A549 (cell line): Measurements from ENCODE around the gene ACADSB. TPM values are rescaled to one million over a fixed set of nuclear protein-coding genes. Genes with fewer than 3 reads are reported as not detected.

ENCODE experiments used
- ATAC-seq, 2 experiments: fragments of 200-7000 bp in 1 of 2; fragments of >200 bp in 1 of 2; cut with Nextera tagmentation in 1 of 2; cut with Tn5 transposase in 1 of 2; 3 replicates each; pipeline versions ENCODE4 v1.8.0 to v1.9.1; 2018 to 2020; ENCODE audit warnings: mild to moderate bottlenecking in 1 of 2, moderate library complexity in 1 of 2
- CTCF ChIA-PET: fragments of 300-600 bp; sonication (Branson Sonifier 250); formaldehyde crosslinking; extraction: SDS; loops from one replicate; lab custom pipeline; 2021; ENCODE audit warnings: antibody characterized with exemption, inconsistent platforms; lab: Yijun Ruan, JAX
- POLR2A ChIA-PET: fragments of 350-600 bp; formaldehyde crosslinking; extraction: SDS; loops from one replicate; lab custom pipeline; 2021; ENCODE audit warnings: antibody characterized with exemption, inconsistent platforms; lab: Yijun Ruan, JAX
- DNase-seq, 2 experiments: peaks; one replicate each; pipeline versions ENCODE4 v3.0.0 to v3.0.0-alpha.2; 2011 to 2016; ENCODE audit warnings: low read depth in 1 of 2, low spot score in 1 of 2
- FAIRE-seq: peaks from 2 replicates; lab custom pipeline; 2011; peaks lifted over from hg19 to GRCh38; lab: Jason Lieb, UNC
- H3K27ac ChIP-seq, 2 experiments: fragments of >200 bp; sonication (Bioruptor Twin); formaldehyde crosslinking; 3 replicates each; pipeline ENCODE4 v1.5.1; 2016 to 2017
- H3K4me1 ChIP-seq: fragments of >200 bp; sonication (Bioruptor Twin); formaldehyde crosslinking; 3 replicates; pipeline ENCODE4 v1.6.1; 2016
- H3K4me2 ChIP-seq: fragments of >200 bp; sonication (Bioruptor Twin); formaldehyde crosslinking; 3 replicates; pipeline ENCODE4 v1.6.1; 2016
- H3K4me3 ChIP-seq: fragments of >200 bp; sonication (Bioruptor Twin); formaldehyde crosslinking; 3 replicates; pipeline ENCODE4 v1.5.1; 2016
- H3K9me3 ChIP-seq: fragments of >200 bp; sonication (Bioruptor Twin); formaldehyde crosslinking; 3 replicates; pipeline ENCODE4 v1.6.1; 2016
- BHLHE40 ChIP-seq: IDR thresholded peaks from 2 replicates; pipeline ENCODE4 v1.6.1; 2012; ENCODE audit warnings: low read depth, low read length, inconsistent platforms
- CTCF ChIP-seq: fragments of >200 bp; sonication (Bioruptor Twin); formaldehyde crosslinking; IDR thresholded peaks from 3 replicates; pipeline ENCODE4 v1.5.1; 2016
- EHF ChIP-seq: fragments of 250-450 bp; sonication (Bioruptor Pico); IDR thresholded peaks from 2 replicates; pipeline ENCODE4 v1.5.0; 2020; ENCODE audit warnings: mild to moderate bottlenecking
- HEYL ChIP-seq: fragments of 250-450 bp; sonication (Bioruptor Pico); IDR thresholded peaks from 2 replicates; pipeline ENCODE4 v1.8.0; 2021; ENCODE audit warnings: mild to moderate bottlenecking, moderate library complexity
- JUNB ChIP-seq: fragments of >200 bp; sonication (Bioruptor Twin); formaldehyde crosslinking; IDR thresholded peaks from 2 replicates; pipeline ENCODE4 v1.6.1; 2016
- KDM1A ChIP-seq: fragments of 200-600 bp; sonication (generic); IDR thresholded peaks from 2 replicates; pipeline ENCODE4 v1.6.1; 2016; ENCODE audit warnings: low read depth, mild to moderate bottlenecking
- MAZ ChIP-seq: fragments of 150-350 bp; IDR thresholded peaks from 2 replicates; pipeline ENCODE4 v1.6.1; 2014; ENCODE audit warnings: antibody characterized with exemption, low read depth, low read length, borderline replicate concordance
- NFE2L2 ChIP-seq: fragments of 150-350 bp; conservative IDR thresholded peaks from 2 replicates; pipeline ENCODE4 v1.6.1; 2014; ENCODE audit warnings: low read length
- RAD21 ChIP-seq, 2 experiments: fragments of >200 bp in 1 of 2; sonication (Bioruptor Twin) in 1 of 2; formaldehyde crosslinking in 1 of 2; IDR thresholded peaks in 1 of 2; conservative IDR thresholded peaks in 1 of 2; 2 replicates in 1 of 2; 3 replicates in 1 of 2; pipeline ENCODE4 v1.6.1; 2012 to 2018; ENCODE audit warnings: inconsistent platforms in 1 of 2
- RNF2 ChIP-seq: fragments of 200-600 bp; sonication (generic); IDR thresholded peaks from 2 replicates; pipeline ENCODE4 v1.6.1; 2016; ENCODE audit warnings: low read depth, mild to moderate bottlenecking, antibody characterized with exemption, moderate library complexity, borderline replicate concordance
- SMC3 ChIP-seq: fragments of >200 bp; sonication (Bioruptor Twin); formaldehyde crosslinking; IDR thresholded peaks from 3 replicates; pipeline ENCODE4 v1.6.1; 2018; ENCODE audit warnings: inconsistent platforms
- USF2 ChIP-seq: fragments of 450-650 bp; IDR thresholded peaks from 2 replicates; pipeline ENCODE4 v1.6.1; 2014; ENCODE audit warnings: antibody characterized with exemption
- ZSCAN20 ChIP-seq: fragments of 250-450 bp; sonication (Bioruptor Pico); IDR thresholded peaks from 2 replicates; pipeline ENCODE4 v1.8.0; 2022; ENCODE audit warnings: mild to moderate bottlenecking, moderate library complexity
- WGBS: methylation state at CpG from one replicate; pipeline ENCODE4 v1.1.6; 2017; ENCODE audit errors: missing lambda C conversion rate; 5-methylcytosine and 5-hydroxymethylcytosine counted together
- polyA plus RNA-seq, 4 experiments: library from polyadenylated mRNA; depleted of rRNA in 3 of 4; stranded (reverse); fragments of >200 nt; fragmentation: RNase III in 1 of 4; extraction: RNeasy Plus Mini Kit Qiagen cat#74134 plus additional on column Dnase treatment in 1 of 4; gene quantifications; 2 replicates in 3 of 4; 3 replicates in 1 of 4; pipeline ENCODE4 v1.2.3, GENCODE V29; 2011 to 2017

ACADSB gene
- polyA plus RNA-seq, 2 of the 4 experiments (the other 2 are of a cell fraction): 8.5 to 18.5 TPM

GRCh38 chr10:123019264-123019663 lies 10.5 kb downstream of the ACADSB start:
- FAIRE-seq (no peak), ATAC-seq (no peak)
- WGBS: 66% methylated on average over 3 of the region's 3 CpGs
- Histone ChIP-seq H3K27ac (no peak overlapping the region), H3K9me3 (no peaks in the 10 kb centered on the region), H3K4me2 (no peak overlapping the region)
- TF ChIP-seq SMC3 (no peak), ZSCAN20 (no peak), RNF2 (no peak), HEYL (CRISPR knock-in tag) (no peak), KDM1A (no peak)
- TF ChIP-seq, all 56 proteins: peak for 0
- Histone ChIP-seq H3K4me1 (0 out of 3 replicates have a peak, but pooled peaks cover 8% of the 10 kb centered on the region), H3K4me3 (no peak overlapping the region)
- CTCF ChIA-PET: interaction anchor here (1.7 kb wide), 1 partner anchor 9 kb away, joined by 4 read pairs; no protein-coding TSS in a partner anchor
- no peak for DNase-seq
- POLR2A ChIA-PET: no interaction called here

- ChIA-PET POLR2A (no interaction called here), CTCF (interaction anchor here (1.1 to 2.0 kb wide), 4 partner anchors 8 to 70 kb away, joined by 3 to 8 read pairs (median 4); no protein-coding TSS in a partner anchor)
- no peak for DNase-seq
- H3K4me2 ChIP-seq: 0 out of 3 replicates have a peak overlapping the region, but pooled peaks have one; percentile 11
- H3K9me3 ChIP-seq: no peaks in the 10 kb centered on the region
- TF ChIP-seq JUNB: no peak
- no peak for TF ChIP-seq MAZ
- FAIRE-seq: no peak
- ATAC-seq: no peak
- H3K4me1 ChIP-seq: 0 out of 3 replicates have a peak, but pooled peaks cover 8% of the 10 kb centered on the region
- H3K27ac ChIP-seq: no peak overlapping the region
- WGBS: 50% methylated on average over 1 of the region's 1 CpG
- H3K4me3 ChIP-seq: no peak overlapping the region
Observed at GRCh38 chr10:123019941-123020703, 11.3 kb downstream of the ACADSB start.

- 40% methylated on average over 3 of the region's 3 CpGs for WGBS
- no peaks in the 10 kb centered on the region for H3K9me3 ChIP-seq
- H3K4me2 ChIP-seq: no peak overlapping the region
- ChIA-PET CTCF (interaction anchor here (0.7 to 2.0 kb wide), 10 partner anchors 8 to 539 kb away, joined by 3 to 8 read pairs (median 4); no protein-coding TSS in a partner anchor), POLR2A (no interaction called here)
- H3K4me3 ChIP-seq: no peak overlapping the region
- H3K4me1 ChIP-seq: 0 out of 3 replicates have a peak, but pooled peaks cover 8% of the 10 kb centered on the region
- no peak overlapping the region for H3K27ac ChIP-seq
- ATAC-seq: no peak
- peak; percentile 43 for FAIRE-seq
- no peak for DNase-seq
- peak; percentile 37 for TF ChIP-seq CTCF
- TF ChIP-seq NFE2L2: no peak
Observed at GRCh38 chr10:123021517-123021916, 12.7 kb downstream of the ACADSB start.

GRCh38 chr10:123024540-123024939 lies 15.7 kb downstream of the ACADSB start:
- no peak overlapping the region for H3K4me2 ChIP-seq
- no peak overlapping the region for H3K4me3 ChIP-seq
- 79% methylated on average over 2 of the region's 2 CpGs for WGBS
- DNase-seq: no peak
- POLR2A ChIA-PET: no interaction called here
- H3K27ac ChIP-seq: no peak overlapping the region
- FAIRE-seq: no peak
- 0 out of 3 replicates have a peak, but pooled peaks cover 8% of the 10 kb centered on the region for H3K4me1 ChIP-seq
- CTCF ChIA-PET: interaction anchor here (1.7 kb wide), 1 partner anchor 18 kb away, joined by 6 read pairs; no protein-coding TSS in a partner anchor
- TF ChIP-seq USF2: no peak
- no peak for TF ChIP-seq EHF (CRISPR knock-in tag)
- no peak for TF ChIP-seq BHLHE40
- TF ChIP-seq RAD21 (conservative IDR thresholded peaks at IDR 0.05 in 1 of 2, IDR thresholded peaks at IDR 0.05 in 1 of 2): no peak
- no peak for ATAC-seq
- H3K9me3 ChIP-seq: no peaks in the 10 kb centered on the region
